Keratinocyte (primary cell): ENCODE measurements around the gene LRRC74B. TPM values are rescaled to one million over a fixed set of nuclear protein-coding genes. Genes with fewer than 3 reads are reported as not detected.
"Not testable (repeated sequence)": the region's sequence is repeated elsewhere in the genome, so short reads cannot be mapped to it uniquely, and the experiment has no call there.

Experiments used
- DNase-seq: peaks from one replicate; pipeline ENCODE4 v3.0.0-alpha.2; 2011; ENCODE audit warnings: low read depth, missing footprints, low spot score
- FAIRE-seq: peaks from 2 replicates; lab custom pipeline; 2011; peaks lifted over from hg19 to GRCh38; lab: Jason Lieb, UNC
- H2AFZ ChIP-seq: 2 replicates; pipeline ENCODE4 v1.6.0; 2012; ENCODE audit warnings: low read length, control low read depth, inconsistent platforms; ENCODE audit not compliant: control insufficient read depth
- H3K27ac ChIP-seq: 2 replicates; pipeline ENCODE4 v1.5.1; 2011; ENCODE audit warnings: low read length; ENCODE audit not compliant: control insufficient read depth, insufficient read depth
- H3K27me3 ChIP-seq: 3 replicates; pipeline ENCODE4 v1.6.0; 2011; ENCODE audit warnings: low read length; ENCODE audit not compliant: control insufficient read depth, insufficient read depth; ENCODE audit errors: extremely low read depth
- H3K36me3 ChIP-seq, 2 experiments: 2 replicates in 1 of 2; 3 replicates in 1 of 2; pipeline ENCODE4 v1.5.1; 2011; ENCODE audit warnings: low read length in 2 of 2, mild to moderate bottlenecking in 1 of 2; ENCODE audit not compliant: control insufficient read depth in 2 of 2, insufficient read depth in 2 of 2; ENCODE audit errors: extremely low read depth in 1 of 2
- H3K4me1 ChIP-seq: 3 replicates; pipeline ENCODE4 v1.5.1; 2011; ENCODE audit warnings: low read length; ENCODE audit not compliant: control insufficient read depth, insufficient read depth; ENCODE audit errors: extremely low read depth
- H3K4me2 ChIP-seq: 3 replicates; pipeline ENCODE4 v1.6.0; 2011; ENCODE audit warnings: low read depth, low read length; ENCODE audit not compliant: control insufficient read depth, insufficient read depth; ENCODE audit errors: extremely low read depth
- H3K4me3 ChIP-seq, 3 experiments: fragments of 200-600 bp in 1 of 3; sonication (generic) in 1 of 3; 2 replicates in 2 of 3; 3 replicates in 1 of 3; pipeline ENCODE4 v1.5.1; 2011 to 2016; ENCODE audit warnings: low read length in 3 of 3, mild to moderate bottlenecking in 3 of 3, control low read depth in 2 of 3, inconsistent platforms in 1 of 3, low read depth in 1 of 3, mixed read lengths in 1 of 3, mixed run types in 1 of 3, moderate library complexity in 1 of 3; ENCODE audit not compliant: control insufficient read depth in 2 of 3, insufficient read depth in 2 of 3; ENCODE audit errors: extremely low read depth in 1 of 3
- H3K79me2 ChIP-seq: 2 replicates; pipeline ENCODE4 v1.6.0; 2012; ENCODE audit warnings: low read length; ENCODE audit not compliant: control insufficient read depth, insufficient read depth
- H3K9ac ChIP-seq: 3 replicates; pipeline ENCODE4 v1.6.0; 2011; ENCODE audit warnings: low read length; ENCODE audit not compliant: control insufficient read depth, insufficient read depth; ENCODE audit errors: extremely low read depth
- H3K9me1 ChIP-seq: 3 replicates; pipeline ENCODE4 v1.6.0; 2011; ENCODE audit warnings: low read length; ENCODE audit not compliant: control insufficient read depth, insufficient read depth; ENCODE audit errors: extremely low read depth
- H3K9me3 ChIP-seq: 2 replicates; pipeline ENCODE4 v1.5.1; 2012; ENCODE audit warnings: low read depth, low read length; ENCODE audit not compliant: control insufficient read depth
- H4K20me1 ChIP-seq: 3 replicates; pipeline ENCODE4 v1.6.0; 2011; ENCODE audit warnings: low read length; ENCODE audit not compliant: control insufficient read depth, insufficient read depth; ENCODE audit errors: extremely low read depth
- CTCF ChIP-seq, 3 experiments: IDR thresholded peaks in 1 of 3; conservative IDR thresholded peaks in 1 of 3; optimal IDR thresholded peaks in 1 of 3; 2 replicates in 2 of 3; 3 replicates in 1 of 3; pipeline versions ENCODE3 to v1.5.1; 2011; ENCODE audit warnings: low read length in 3 of 3, mild to moderate bottlenecking in 3 of 3, moderate library complexity in 2 of 3, control low read depth in 1 of 3, inconsistent platforms in 1 of 3; ENCODE audit not compliant: insufficient read depth in 2 of 3; ENCODE audit errors: extremely low read depth in 1 of 3
- EZH2 ChIP-seq: IDR thresholded peaks from one replicate; pipeline ENCODE4 v1.6.1; 2012; ENCODE audit warnings: inconsistent platforms, mild to moderate bottlenecking, low read length, moderate library complexity
- dilution Hi-C: fragments of 300-500 bp; cut with MboI; formaldehyde crosslinking; loops from one replicate; pipeline ENCODE4 v1.7.0; 2020; ENCODE audit warnings: low sequenced_read_pairs; ENCODE audit not compliant: extremely low pct_ligation_motif_present
- polyA plus RNA-seq, 5 experiments: library from polyadenylated mRNA; depleted of rRNA in 3 of 5; stranded (reverse) in 3 of 5; stranded (forward) in 1 of 5; unstranded in 1 of 5; fragments of >200 nt; gene quantifications; 1 replicate in 1 of 5; 2 replicates in 3 of 5; 3 replicates in 1 of 5; pipeline versions ENCODE4 v1.2.1 to v1.2.3, GENCODE V29; 2011 to 2012; ENCODE audit warnings: missing spikeins in 2 of 5, low read depth in 1 of 5, low replicate concordance in 1 of 5

LRRC74B gene
- polyA plus RNA-seq, 1 donor (not counting 4 experiments of a cell fraction or from before 2014, with no cell fraction given): not detected

GRCh38 chr22:21094911-21095772, 49.4 kb downstream of the LRRC74B start:
- H3K79me2 ChIP-seq: no peaks in the 10 kb centered on the region
- no peaks in the 10 kb centered on the region for H3K27me3 ChIP-seq
- TF ChIP-seq CTCF (optimal IDR thresholded peaks at IDR 0.05 in 1 of 3, IDR thresholded peaks at IDR 0.05 in 1 of 3, conservative IDR thresholded peaks at IDR 0.05 in 1 of 3; ENCODE audit: extremely low read depth in 1 of 3, insufficient read depth in 2 of 3, low read length in 3 of 3): no peak
- TF ChIP-seq EZH2: no peak
- no peak overlapping the region for H3K4me2 ChIP-seq
- FAIRE-seq (no peak), DNase-seq (no peak)
- dilution Hi-C loops: no loop called here
- H3K36me3 ChIP-seq: no peaks in the 10 kb centered on the region
- H3K4me3 ChIP-seq: no peak overlapping the region
- no peaks in the 10 kb centered on the region for H4K20me1 ChIP-seq
- H3K4me1 ChIP-seq: no peaks in the 10 kb centered on the region
- H3K9me1 ChIP-seq: no peaks in the 10 kb centered on the region
- H3K9me3 ChIP-seq: no peaks in the 10 kb centered on the region
- no peak overlapping the region for H2AFZ ChIP-seq
- no peak overlapping the region for H3K27ac ChIP-seq
- no peak overlapping the region for H3K9ac ChIP-seq

GRCh38 chr22:21095773-21096107, 50.0 kb downstream of the LRRC74B start:
- H3K27me3 ChIP-seq: no peaks in the 10 kb centered on the region
- no peak overlapping the region for H3K4me3 ChIP-seq
- no peaks in the 10 kb centered on the region for H3K9me1 ChIP-seq
- no peak overlapping the region for H3K27ac ChIP-seq
- H3K79me2 ChIP-seq: no peaks in the 10 kb centered on the region
- no peak overlapping the region for H3K9ac ChIP-seq
- no peaks in the 10 kb centered on the region for H4K20me1 ChIP-seq
- dilution Hi-C loops: no loop called here
- no peak overlapping the region for H2AFZ ChIP-seq
- no peak for FAIRE-seq
- TF ChIP-seq CTCF (optimal IDR thresholded peaks at IDR 0.05 in 1 of 3, IDR thresholded peaks at IDR 0.05 in 1 of 3, conservative IDR thresholded peaks at IDR 0.05 in 1 of 3; ENCODE audit: extremely low read depth in 1 of 3, insufficient read depth in 2 of 3, low read length in 3 of 3) (no peak), EZH2 (no peak)
- H3K4me1 ChIP-seq: peaks cover 1% of the 10 kb centered on the region
- no peak for DNase-seq
- H3K9me3 ChIP-seq: no peaks in the 10 kb centered on the region
- H3K36me3 ChIP-seq: no peaks in the 10 kb centered on the region
- H3K4me2 ChIP-seq: no peak overlapping the region

GRCh38 chr22:21096878-21097277, 51.1 kb downstream of the LRRC74B start:
- H3K9ac ChIP-seq, H3K27me3 ChIP-seq, DNase-seq, H2AFZ ChIP-seq, H3K79me2 ChIP-seq, H3K9me3 ChIP-seq, H3K36me3 ChIP-seq, FAIRE-seq, H3K9me1 ChIP-seq, H3K27ac ChIP-seq, H4K20me1 ChIP-seq, H3K4me2 ChIP-seq, H3K4me3 ChIP-seq, dilution Hi-C loops: not testable (repeated sequence)
- H3K4me1 ChIP-seq: peaks cover 11% of the 10 kb centered on the region
